ENCODE results near the gene KCNK4.

Gene KCNK4

GRCh38 chr11:64303109-64304031 lies 12.3 kb downstream of the KCNK4 start:
- DNase-seq (ENCODE audit: low read depth), result no peak
- H3K4me3 ChIP-seq (ENCODE audit: low read length), result no peak overlapping the region
- TF ChIP-seq CTCF (conservative IDR thresholded peaks at IDR 0.05; ENCODE audit: low read length), result no peak

- no peak for TF ChIP-seq CTCF (conservative IDR thresholded peaks at IDR 0.05; ENCODE audit: low read length)
- DNase-seq (ENCODE audit: low read depth), result no peak
- peak overlapping the region; percentile 79 for H3K4me3 ChIP-seq (ENCODE audit: low read length)
Observed at GRCh38 chr11:64304032-64304315, 12.9 kb downstream of the KCNK4 start.

GRCh38 chr11:64304316-64305072 lies 13.4 kb downstream of the KCNK4 start:
- DNase-seq (ENCODE audit: low read depth), result peak; percentile 87
- peak overlapping the region; percentile 79 for H3K4me3 ChIP-seq (ENCODE audit: low read length)
- peak; percentile 84 for TF ChIP-seq CTCF (conservative IDR thresholded peaks at IDR 0.05; ENCODE audit: low read length)

GRCh38 chr11:64305075-64305690 lies 14.1 kb downstream of the KCNK4 start, which contains the start of gene ESRRA:
Gene ESRRA (plus strand): TSS chr11:64305524. CDS start chr11:64307180, 1,656 bp downstream.
- peak; percentile 94 for DNase-seq (ENCODE audit: low read depth)
- no peak for TF ChIP-seq CTCF (conservative IDR thresholded peaks at IDR 0.05; ENCODE audit: low read length)
- H3K4me3 ChIP-seq (ENCODE audit: low read length), result peak within 1 kb of the TSS; percentile 79

- DNase-seq (ENCODE audit: low read depth), result peak; percentile 21
- peak overlapping the region; percentile 75 for H3K4me3 ChIP-seq (ENCODE audit: low read length)
- TF ChIP-seq CTCF (conservative IDR thresholded peaks at IDR 0.05; ENCODE audit: low read length), result no peak; the same call in 1 of the 2 replicates
Observed at GRCh38 chr11:64305691-64306562, 14.8 kb downstream of the KCNK4 start.

GRCh38 chr11:64306563-64306875 lies 15.4 kb downstream of the KCNK4 start:
- TF ChIP-seq CTCF (conservative IDR thresholded peaks at IDR 0.05; ENCODE audit: low read length), result no peak

More at GRCh38 chr11:64306563-64306875, 15.4 kb downstream of the KCNK4 start:
- peak overlapping the region; percentile 75 for H3K4me3 ChIP-seq (ENCODE audit: low read length)
- DNase-seq (ENCODE audit: low read depth), result no peak
